Activated CD4-positive, alpha-beta T cell treated with anti-CD3 and anti-CD28 coated beads, Interleukin-2, amount 10 ng/mL, durations not matched to agents 7 days and 5 days (primary cell): Measurements from ENCODE around the gene ZAR1. TPM values are rescaled to one million over a fixed set of nuclear protein-coding genes. Genes with fewer than 3 reads are reported as not detected.

ENCODE experiments used
- CTCF ChIA-PET: fragments of 350-600 bp; sonication (Branson Sonifier 250); formaldehyde crosslinking; loops from one replicate; lab custom pipeline; 2021; ENCODE audit warnings: antibody characterized with exemption; lab: Charles Lee
- POLR2A ChIA-PET: fragments of 350-600 bp; sonication (Branson Sonifier 250); formaldehyde crosslinking; loops from one replicate; lab custom pipeline; 2021; ENCODE audit warnings: antibody characterized with exemption; lab: Charles Lee
- DNase-seq: peaks from one replicate; pipeline ENCODE4 v3.0.0-alpha.2; 2020
- H3K27ac Mint-ChIP-seq: one replicate; pipeline ENCODE4 v1.8.0; 2021; ENCODE audit warnings: mild to moderate bottlenecking, moderate library complexity, mixed read lengths
- H3K27me3 Mint-ChIP-seq: one replicate; pipeline ENCODE4 v1.8.0; 2021; ENCODE audit warnings: mixed read lengths
- H3K36me3 Mint-ChIP-seq: one replicate; pipeline ENCODE4 v1.8.0; 2021; ENCODE audit warnings: low read depth, mixed read lengths
- H3K4me1 Mint-ChIP-seq: one replicate; pipeline ENCODE4 v1.8.0; 2021; ENCODE audit warnings: mixed read lengths
- H3K4me3 Mint-ChIP-seq: one replicate; pipeline ENCODE4 v1.8.0; 2021; ENCODE audit warnings: mild to moderate bottlenecking, moderate library complexity, mixed read lengths
- H3K9me3 Mint-ChIP-seq: one replicate; pipeline ENCODE4 v1.8.0; 2021; ENCODE audit warnings: mixed read lengths
- total RNA-seq, 2 experiments: library from RNA; stranded (reverse); gene quantifications; one replicate each; pipeline ENCODE4 v1.2.3, GENCODE V29; 2021

The ZAR1 gene
- total RNA-seq, 2 experiments from 2014 or later: not detected

DNA sequence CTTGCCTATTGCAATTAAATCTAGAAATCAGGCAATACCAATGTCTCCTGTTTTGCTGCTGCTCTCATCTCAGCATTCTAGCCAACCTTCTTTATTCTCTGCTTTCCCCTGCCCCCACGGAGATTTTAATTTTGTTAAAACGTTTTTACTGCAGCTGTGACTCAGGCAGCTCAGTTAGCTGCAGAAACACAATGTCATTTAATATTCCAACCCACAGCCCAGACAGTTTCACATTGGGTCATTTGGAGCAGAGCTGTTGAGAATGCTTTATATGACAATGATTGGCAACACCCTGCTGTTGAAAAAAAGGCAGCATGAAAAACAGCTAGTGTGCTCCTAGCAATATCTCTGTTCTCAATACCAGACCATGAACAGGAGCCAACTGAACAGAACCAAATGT is 19.5 kb upstream of the ZAR1 start:
- Mint-ChIP-seq H3K27ac (no peak overlapping the region), H3K27me3 (peaks cover 13% of the 10 kb centered on the region), H3K4me1 (no peaks in the 10 kb centered on the region), H3K4me3 (no peak overlapping the region), H3K36me3 (no peaks in the 10 kb centered on the region), H3K9me3 (no peaks in the 10 kb centered on the region)
- CTCF ChIA-PET: interaction anchor here (1.8 kb wide), 1 partner anchor 14 kb away, joined by 4 read pairs; no protein-coding TSS in a partner anchor
- POLR2A ChIA-PET: no interaction called here
- DNase-seq: no peak

DNA sequence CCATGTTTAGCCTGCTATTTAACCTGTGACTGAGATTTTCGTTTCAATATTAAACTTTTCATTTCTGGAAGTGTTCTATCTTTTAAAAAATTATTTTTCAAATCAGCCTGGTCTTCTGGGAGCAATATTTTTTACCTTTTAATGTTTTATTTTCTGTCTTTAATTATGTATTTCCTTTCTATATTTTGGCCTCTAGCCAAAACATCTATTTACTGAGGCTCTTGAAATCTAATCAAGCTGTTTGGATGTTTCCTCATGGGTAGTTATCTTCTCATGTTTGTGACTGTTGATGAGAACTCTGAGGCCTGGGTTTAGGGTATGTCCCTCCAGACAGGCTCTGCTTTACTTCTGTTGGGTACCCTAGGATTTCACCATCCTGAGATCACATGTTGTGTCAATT is 17.3 kb upstream of the ZAR1 start:
- no peaks in the 10 kb centered on the region for H3K4me1 Mint-ChIP-seq
- no peaks in the 10 kb centered on the region for H3K36me3 Mint-ChIP-seq
- peaks cover 13% of the 10 kb centered on the region for H3K27me3 Mint-ChIP-seq
- CTCF ChIA-PET: no interaction called here
- POLR2A ChIA-PET: no interaction called here
- H3K9me3 Mint-ChIP-seq: no peaks in the 10 kb centered on the region
- no peak for DNase-seq
- no peak overlapping the region for H3K4me3 Mint-ChIP-seq
- no peak overlapping the region for H3K27ac Mint-ChIP-seq

DNA sequence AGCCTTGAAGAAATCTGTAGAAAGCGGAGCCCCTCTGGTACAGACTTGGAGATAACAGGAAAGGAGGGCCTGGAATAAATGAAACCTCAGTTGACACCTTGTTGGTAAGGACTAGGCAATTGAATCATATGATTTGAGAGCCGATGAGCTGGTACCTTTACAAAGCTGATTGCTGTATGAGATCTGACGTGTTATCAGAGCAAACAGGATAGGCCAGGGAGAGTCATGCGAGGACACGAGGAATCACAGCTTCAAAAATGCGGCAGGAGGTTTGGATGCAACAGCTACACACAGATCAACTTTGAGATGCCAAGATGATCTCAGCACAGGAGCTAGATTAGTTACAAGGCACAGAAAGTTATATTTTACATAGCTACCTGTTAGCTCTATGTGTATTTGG is 14.3 kb upstream of the ZAR1 start:
- no peaks in the 10 kb centered on the region for H3K9me3 Mint-ChIP-seq
- CTCF ChIA-PET: interaction anchor here (0.6 to 1.8 kb wide), 3 partner anchors 9 to 469 kb away, joined by 3 to 5 read pairs (median 5); no protein-coding TSS in a partner anchor
- DNase-seq: no peak
- peaks cover 8% of the 10 kb centered on the region for H3K27me3 Mint-ChIP-seq
- no peak overlapping the region for H3K27ac Mint-ChIP-seq
- no peaks in the 10 kb centered on the region for H3K36me3 Mint-ChIP-seq
- POLR2A ChIA-PET: no interaction called here
- H3K4me3 Mint-ChIP-seq: no peak overlapping the region
- no peaks in the 10 kb centered on the region for H3K4me1 Mint-ChIP-seq

DNA sequence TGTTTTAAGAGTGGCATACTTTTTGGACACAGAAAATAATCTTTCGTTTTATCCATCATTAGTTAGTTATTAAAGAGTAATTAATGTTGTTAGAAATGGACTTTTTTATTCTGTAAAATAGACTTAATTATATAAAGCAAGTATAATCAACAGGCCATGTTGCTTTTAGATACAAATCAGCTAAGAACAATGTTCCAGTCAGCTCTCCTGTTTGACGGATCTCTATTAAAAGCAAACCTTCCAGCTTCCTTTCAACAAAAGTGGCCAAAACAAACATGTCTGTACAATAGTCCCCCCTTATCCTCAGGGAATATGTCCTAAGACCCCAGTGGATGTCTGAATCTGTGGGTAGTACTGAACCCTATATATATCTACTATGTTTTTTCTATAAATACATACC is 11.8 kb upstream of the ZAR1 start:
- Mint-ChIP-seq H3K27ac (no peak overlapping the region), H3K27me3 (peaks cover 31% of the 10 kb centered on the region), H3K9me3 (no peaks in the 10 kb centered on the region), H3K36me3 (no peaks in the 10 kb centered on the region), H3K4me3 (no peak overlapping the region), H3K4me1 (peaks cover 3% of the 10 kb centered on the region)
- DNase-seq: no peak
- ChIA-PET CTCF (no interaction called here), POLR2A (no interaction called here)

DNA sequence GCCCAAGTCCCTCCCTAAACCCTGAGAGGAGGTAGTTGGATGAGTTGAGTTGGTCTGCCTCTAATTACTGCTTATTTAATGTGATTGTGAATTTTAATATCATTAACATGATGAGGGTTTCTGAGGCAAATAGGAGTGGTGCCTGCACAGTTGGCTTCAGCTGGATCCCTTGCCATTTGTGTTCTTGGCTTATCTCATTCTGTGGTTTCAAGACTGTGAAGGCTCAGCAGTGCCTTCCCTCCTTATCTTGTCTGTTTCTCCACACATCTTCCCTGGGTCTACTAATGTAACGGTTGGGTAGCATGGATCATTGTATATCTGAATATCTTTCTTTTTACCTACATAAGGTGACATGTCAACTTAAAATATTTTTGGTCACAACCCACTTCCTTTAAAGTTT is 8.5 kb upstream of the ZAR1 start:
- POLR2A ChIA-PET: no interaction called here

DNA sequence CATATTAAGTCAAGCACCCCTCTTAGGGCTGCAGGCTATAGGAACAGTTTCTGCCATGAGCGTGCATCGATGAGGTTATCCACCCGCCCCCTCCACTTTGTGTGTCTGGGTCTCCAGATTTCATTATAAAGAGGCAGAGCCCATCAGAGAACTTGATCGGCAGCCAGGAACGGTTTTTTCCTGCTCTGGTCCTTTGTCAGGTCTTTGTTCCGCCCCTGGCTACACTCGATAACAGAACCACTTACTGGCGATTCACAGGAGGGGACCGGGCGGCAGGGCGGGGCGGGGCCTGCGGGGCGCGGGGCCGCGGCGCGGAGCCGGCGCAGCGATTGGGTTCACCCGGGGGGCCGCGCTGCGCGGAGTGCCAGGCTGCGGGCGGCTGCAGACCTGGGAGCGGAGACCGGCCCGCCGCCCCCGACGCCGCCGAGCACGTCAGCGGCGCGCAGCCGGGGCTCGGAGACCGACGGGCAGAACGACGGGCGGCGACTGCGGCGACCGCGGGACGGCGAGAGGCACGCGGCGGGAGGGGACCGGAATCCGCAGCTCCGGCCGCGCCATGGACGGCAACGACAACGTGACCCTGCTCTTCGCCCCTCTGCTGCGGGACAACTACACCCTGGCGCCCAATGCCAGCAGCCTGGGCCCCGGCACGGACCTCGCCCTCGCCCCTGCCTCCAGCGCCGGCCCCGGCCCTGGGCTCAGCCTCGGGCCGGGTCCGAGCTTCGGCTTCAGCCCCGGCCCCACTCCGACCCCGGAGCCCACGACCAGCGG is 6.9 kb upstream of the ZAR1 start, which contains the start of gene SLC10A4:
Gene SLC10A4 (plus strand): TSS at position 338 of the 771 bp plus-strand sequence. CDS start 219 bp downstream, at position 557.
- peak within 1 kb of the TSS; percentile 52 for H3K4me3 Mint-ChIP-seq
- CTCF ChIA-PET: interaction anchor here (1.0 kb wide), 1 partner anchor 10 kb away, joined by 3 read pairs; no protein-coding TSS in a partner anchor
- peaks cover 64% of the 10 kb centered on the region for H3K27me3 Mint-ChIP-seq
- H3K36me3 Mint-ChIP-seq: no peaks in the 10 kb centered on the region
- POLR2A ChIA-PET: no interaction called here
- no peaks in the 10 kb centered on the region for H3K9me3 Mint-ChIP-seq
- no peak for DNase-seq
- H3K4me1 Mint-ChIP-seq: peaks cover 11% of the 10 kb centered on the region
- no peak within 1 kb of the TSS for H3K27ac Mint-ChIP-seq

More for the DNA sequence above, 8.5 kb upstream of the ZAR1 start:
- Mint-ChIP-seq H3K27ac (no peak overlapping the region), H3K9me3 (no peaks in the 10 kb centered on the region), H3K4me3 (no peak overlapping the region), H3K4me1 (peaks cover 11% of the 10 kb centered on the region), H3K36me3 (no peaks in the 10 kb centered on the region), H3K27me3 (peaks cover 52% of the 10 kb centered on the region)
- DNase-seq: no peak
- CTCF ChIA-PET: no interaction called here

DNA sequence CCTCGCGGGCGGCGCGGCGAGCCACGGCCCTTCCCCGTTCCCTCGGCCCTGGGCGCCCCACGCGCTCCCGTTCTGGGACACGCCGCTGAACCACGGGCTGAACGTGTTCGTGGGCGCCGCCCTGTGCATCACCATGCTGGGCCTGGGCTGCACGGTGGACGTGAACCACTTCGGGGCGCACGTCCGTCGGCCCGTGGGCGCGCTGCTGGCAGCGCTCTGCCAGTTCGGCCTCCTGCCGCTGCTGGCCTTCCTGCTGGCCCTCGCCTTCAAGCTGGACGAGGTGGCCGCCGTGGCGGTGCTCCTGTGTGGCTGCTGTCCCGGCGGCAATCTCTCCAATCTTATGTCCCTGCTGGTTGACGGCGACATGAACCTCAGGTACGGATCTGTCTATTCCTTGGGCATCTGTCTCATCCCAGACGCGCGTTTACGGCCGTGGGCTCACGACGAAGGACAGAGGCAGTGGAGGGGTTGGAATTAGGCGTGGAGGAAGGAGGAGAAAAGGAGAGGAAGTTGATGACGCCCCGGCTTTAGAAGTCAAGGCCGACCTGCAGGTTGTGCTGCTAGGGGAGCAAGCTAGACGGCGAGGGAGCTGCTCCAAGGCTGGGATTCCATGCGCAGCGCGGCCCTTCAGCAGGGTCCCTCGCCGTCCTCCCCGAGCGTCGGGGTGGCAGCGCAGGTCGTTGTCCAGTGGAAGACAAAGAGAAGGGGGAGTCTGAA is 6.1 kb upstream of the ZAR1 start:
- DNase-seq: no peak
- Mint-ChIP-seq H3K9me3 (no peaks in the 10 kb centered on the region), H3K27me3 (peaks cover 71% of the 10 kb centered on the region), H3K4me3 (peak overlapping the region; percentile 31), H3K27ac (no peak overlapping the region), H3K4me1 (peaks cover 11% of the 10 kb centered on the region), H3K36me3 (no peaks in the 10 kb centered on the region)
- POLR2A ChIA-PET: no interaction called here
- CTCF ChIA-PET: interaction anchor here (0.8 to 2.0 kb wide), 4 partner anchors 12 to 126 kb away, joined by 3 to 5 read pairs (median 4); no protein-coding TSS in a partner anchor

DNA sequence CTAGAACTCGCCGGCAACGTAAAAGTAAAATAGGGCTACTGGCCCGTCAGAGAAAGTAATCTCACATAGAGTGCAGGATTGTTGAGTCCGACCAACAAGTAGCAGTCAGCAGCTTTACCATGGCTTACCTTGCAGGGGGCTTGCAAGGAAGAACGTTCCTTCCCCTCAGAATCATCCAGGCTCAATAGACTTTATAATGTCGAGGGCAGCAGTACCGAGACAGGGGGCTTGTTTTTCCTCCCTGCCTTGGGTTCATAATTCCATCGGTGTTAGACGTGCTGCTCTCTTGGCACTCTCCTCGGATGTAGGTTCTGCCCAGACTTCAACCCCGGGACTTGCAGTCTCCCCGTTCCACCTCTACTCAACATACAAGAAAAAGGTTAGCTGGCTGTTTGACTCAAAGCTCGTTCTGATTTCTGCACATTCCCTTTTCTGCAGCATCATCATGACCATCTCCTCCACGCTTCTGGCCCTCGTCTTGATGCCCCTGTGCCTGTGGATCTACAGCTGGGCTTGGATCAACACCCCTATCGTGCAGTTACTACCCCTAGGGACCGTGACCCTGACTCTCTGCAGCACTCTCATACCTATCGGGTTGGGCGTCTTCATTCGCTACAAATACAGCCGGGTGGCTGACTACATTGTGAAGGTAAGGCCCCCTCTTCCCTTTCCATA is 5.4 kb upstream of the ZAR1 start:
- H3K27ac Mint-ChIP-seq: no peak overlapping the region
- CTCF ChIA-PET: interaction anchor here (0.6 to 2.0 kb wide), 5 partner anchors 13 to 127 kb away, joined by 3 to 7 read pairs (median 4); no protein-coding TSS in a partner anchor

DNA sequence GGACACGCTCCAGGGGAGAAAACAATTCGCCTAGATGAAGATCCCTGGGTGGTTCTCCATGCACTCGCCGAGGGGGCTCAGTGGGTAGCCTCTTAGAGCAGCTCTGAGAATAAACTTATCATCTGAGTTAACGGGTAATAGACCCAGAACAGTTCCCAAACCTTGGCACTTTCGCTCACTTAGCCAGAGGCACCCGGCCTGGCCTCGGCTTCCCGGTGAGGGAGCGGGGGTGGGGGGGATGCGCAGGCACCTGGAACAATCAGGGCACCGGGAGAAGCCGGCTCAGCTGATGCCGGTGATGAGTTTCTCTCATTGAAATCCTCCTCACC is 405 bp upstream of the ZAR1 start:
- H3K27ac Mint-ChIP-seq: no peak overlapping the region
- ChIA-PET CTCF (no interaction called here), POLR2A (no interaction called here)
- peaks cover 62% of the 10 kb centered on the region for H3K27me3 Mint-ChIP-seq
- H3K4me1 Mint-ChIP-seq: peaks cover 1% of the 10 kb centered on the region
- H3K36me3 Mint-ChIP-seq: no peaks in the 10 kb centered on the region
- DNase-seq: no peak
- no peaks in the 10 kb centered on the region for H3K9me3 Mint-ChIP-seq
- H3K4me3 Mint-ChIP-seq: no peak overlapping the region

More for the DNA sequence above, 5.4 kb upstream of the ZAR1 start:
- Mint-ChIP-seq H3K27me3 (peaks cover 76% of the 10 kb centered on the region), H3K9me3 (no peaks in the 10 kb centered on the region), H3K4me3 (peak overlapping the region; percentile 31), H3K36me3 (no peaks in the 10 kb centered on the region), H3K4me1 (peaks cover 12% of the 10 kb centered on the region)
- DNase-seq: no peak
- POLR2A ChIA-PET: no interaction called here

DNA sequence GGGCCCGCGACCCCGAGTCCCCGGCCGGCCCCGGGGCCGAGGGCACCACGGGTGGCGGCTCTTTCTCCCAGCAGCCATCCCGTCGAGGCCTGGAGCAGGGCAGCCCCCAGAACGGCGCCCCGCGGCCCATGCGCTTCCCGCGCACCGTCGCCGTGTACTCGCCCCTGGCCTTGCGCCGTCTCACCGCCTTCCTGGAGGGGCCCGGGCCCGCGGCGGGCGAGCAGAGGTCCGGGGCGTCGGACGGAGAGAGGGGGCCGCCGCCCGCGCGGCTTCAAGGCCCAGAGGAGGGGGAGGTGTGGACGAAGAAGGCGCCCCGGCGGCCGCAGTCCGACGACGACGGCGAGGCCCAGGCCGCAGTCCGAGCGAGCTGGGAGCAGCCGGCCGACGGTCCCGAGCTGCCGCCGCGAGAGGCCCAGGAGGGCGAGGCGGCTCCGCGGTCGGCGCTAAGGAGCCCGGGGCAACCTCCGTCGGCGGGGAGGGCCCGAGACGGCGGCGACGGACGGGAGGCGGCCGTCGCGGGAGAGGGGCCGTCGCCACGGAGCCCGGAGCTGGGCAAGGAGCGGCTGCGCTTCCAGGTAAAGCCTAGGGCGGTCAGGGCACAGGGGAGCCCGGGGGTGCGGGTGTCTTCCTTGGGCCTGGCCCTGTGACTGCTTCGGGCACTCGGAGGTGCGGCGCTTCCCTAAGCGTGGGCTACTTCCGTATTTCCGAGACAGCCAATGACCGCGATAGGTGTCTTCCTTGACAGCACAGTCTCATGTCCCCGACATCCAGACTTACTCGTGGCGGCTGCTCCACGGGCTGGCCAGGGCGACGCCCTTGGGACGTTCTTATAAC is 845 bp downstream of the ZAR1 start:
- no peaks in the 10 kb centered on the region for H3K9me3 Mint-ChIP-seq
- peaks cover 1% of the 10 kb centered on the region for H3K4me1 Mint-ChIP-seq
- CTCF ChIA-PET: no interaction called here
- H3K27me3 Mint-ChIP-seq: peaks cover 51% of the 10 kb centered on the region
- no peak overlapping the region for H3K4me3 Mint-ChIP-seq
- POLR2A ChIA-PET: no interaction called here
- H3K36me3 Mint-ChIP-seq: peaks cover 4% of the 10 kb centered on the region
- no peak for DNase-seq
- no peak overlapping the region for H3K27ac Mint-ChIP-seq

DNA sequence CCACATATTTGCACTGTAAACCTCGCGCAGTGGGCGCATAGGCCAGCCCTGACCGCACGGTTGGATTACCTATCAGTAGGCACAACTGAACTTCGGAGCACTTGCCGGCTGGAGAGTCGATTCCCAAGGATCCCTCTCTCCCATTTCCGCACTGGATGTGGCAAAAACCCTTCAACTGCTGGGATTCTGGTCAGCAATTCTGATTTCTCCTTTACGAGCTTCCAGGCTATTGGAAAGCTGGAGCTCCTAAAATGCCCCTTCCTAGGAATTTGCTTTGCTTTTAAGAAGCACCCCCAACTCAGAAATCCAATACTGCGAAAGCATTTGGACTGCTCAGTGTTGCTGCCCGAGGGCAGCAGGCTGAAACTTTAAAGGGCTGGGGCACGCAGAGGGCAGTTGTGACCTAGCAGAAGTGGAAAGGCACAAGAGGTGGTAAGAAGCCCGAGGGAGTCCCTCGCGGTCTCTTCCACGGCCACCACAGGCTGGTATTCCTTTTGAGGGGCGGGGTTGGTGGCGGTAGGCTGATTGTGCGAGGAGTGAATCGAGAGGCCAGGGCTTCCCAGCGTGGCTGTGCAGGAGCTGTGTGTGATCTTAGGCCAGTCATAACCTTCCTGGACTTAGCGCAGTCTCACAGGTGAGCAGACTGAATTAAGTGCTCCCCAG is 1.6 kb downstream of the ZAR1 start:
- H3K4me1 Mint-ChIP-seq: peaks cover 1% of the 10 kb centered on the region
- DNase-seq: no peak
- H3K4me3 Mint-ChIP-seq: no peak overlapping the region
- CTCF ChIA-PET: interaction anchor here (1.2 kb wide), 1 partner anchor 30 kb away, joined by 3 read pairs; no protein-coding TSS in a partner anchor
- H3K27ac Mint-ChIP-seq: no peak overlapping the region
- peaks cover 4% of the 10 kb centered on the region for H3K36me3 Mint-ChIP-seq
- POLR2A ChIA-PET: no interaction called here
- no peaks in the 10 kb centered on the region for H3K9me3 Mint-ChIP-seq
- peaks cover 48% of the 10 kb centered on the region for H3K27me3 Mint-ChIP-seq
